Coronary artery (tissue), 2 donors: Measurements from ENCODE around the gene CTSF.

Experiments
- DNase-seq: peaks from one replicate; pipeline ENCODE4 v3.0.0-alpha.2; 2017; ENCODE audit warnings: low spot score
- H3K27ac ChIP-seq, 2 donors: fragments of 200-600 bp; sonication (generic); one replicate each; pipeline ENCODE4 v1.5.1; 2016 to 2019
- H3K4me3 ChIP-seq: fragments of 200-600 bp; sonication (generic); 2 replicates; pipeline ENCODE4 v1.5.1; 2016; ENCODE audit warnings: mild to moderate bottlenecking, moderate library complexity
- TF ChIP-seq, protein P1 (sequence below): fragments of 200-600 bp; sonication (generic); IDR thresholded peaks from one replicate; pipeline ENCODE4 v1.5.1; 2019; ENCODE audit warnings: antibody characterized with exemption

Gene CTSF

DNA sequence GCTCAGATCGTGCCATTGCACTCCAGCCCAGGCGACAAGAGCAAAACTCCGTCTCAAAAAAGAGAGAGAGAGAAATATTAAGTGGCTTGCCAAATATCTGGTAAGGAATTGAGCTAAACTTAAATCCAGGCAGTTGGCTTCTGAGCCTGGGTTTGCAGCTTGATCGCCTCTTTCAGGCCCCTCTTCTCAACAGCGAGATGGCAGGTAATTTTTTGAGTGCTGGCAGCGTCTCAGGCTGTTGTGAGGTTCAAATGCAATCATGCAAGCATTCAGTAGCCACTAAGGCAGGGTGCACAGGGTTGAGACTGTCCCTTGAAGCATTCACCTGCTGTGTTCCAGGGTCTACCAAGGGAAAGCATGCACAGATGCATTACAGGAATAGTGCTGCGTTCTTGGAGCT lies 670 bp upstream of the CTSF start:
- TF ChIP-seq, protein P1, sequence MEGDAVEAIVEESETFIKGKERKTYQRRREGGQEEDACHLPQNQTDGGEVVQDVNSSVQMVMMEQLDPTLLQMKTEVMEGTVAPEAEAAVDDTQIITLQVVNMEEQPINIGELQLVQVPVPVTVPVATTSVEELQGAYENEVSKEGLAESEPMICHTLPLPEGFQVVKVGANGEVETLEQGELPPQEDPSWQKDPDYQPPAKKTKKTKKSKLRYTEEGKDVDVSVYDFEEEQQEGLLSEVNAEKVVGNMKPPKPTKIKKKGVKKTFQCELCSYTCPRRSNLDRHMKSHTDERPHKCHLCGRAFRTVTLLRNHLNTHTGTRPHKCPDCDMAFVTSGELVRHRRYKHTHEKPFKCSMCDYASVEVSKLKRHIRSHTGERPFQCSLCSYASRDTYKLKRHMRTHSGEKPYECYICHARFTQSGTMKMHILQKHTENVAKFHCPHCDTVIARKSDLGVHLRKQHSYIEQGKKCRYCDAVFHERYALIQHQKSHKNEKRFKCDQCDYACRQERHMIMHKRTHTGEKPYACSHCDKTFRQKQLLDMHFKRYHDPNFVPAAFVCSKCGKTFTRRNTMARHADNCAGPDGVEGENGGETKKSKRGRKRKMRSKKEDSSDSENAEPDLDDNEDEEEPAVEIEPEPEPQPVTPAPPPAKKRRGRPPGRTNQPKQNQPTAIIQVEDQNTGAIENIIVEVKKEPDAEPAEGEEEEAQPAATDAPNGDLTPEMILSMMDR = no peak
- no peak overlapping the region for H3K27ac ChIP-seq
- DNase-seq = peak; percentile 67
- no peak overlapping the region for H3K4me3 ChIP-seq

DNA sequence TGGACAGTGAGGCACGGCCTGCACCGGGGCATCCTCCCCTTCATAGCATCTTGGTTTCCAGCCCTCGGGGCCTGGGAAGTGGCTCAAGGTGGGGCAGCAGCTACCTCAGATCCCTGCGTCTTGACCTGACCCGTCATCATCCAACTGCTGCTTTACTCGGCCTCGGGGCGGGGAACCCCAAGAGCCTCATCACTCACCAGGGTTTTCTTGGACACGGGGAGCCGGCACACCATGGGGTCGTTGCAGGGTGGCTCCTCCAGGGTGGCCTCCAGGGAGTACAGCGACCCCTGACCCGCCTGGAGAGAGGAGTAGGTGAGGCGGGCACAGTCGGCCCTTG lies 651 bp downstream of the CTSF start:
- peak overlapping the region; percentile 91 for H3K4me3 ChIP-seq
- TF ChIP-seq, protein P1 = no peak
- H3K27ac ChIP-seq = peak overlapping the region; percentile 54 to 73
- DNase-seq = peak; percentile 60

DNA sequence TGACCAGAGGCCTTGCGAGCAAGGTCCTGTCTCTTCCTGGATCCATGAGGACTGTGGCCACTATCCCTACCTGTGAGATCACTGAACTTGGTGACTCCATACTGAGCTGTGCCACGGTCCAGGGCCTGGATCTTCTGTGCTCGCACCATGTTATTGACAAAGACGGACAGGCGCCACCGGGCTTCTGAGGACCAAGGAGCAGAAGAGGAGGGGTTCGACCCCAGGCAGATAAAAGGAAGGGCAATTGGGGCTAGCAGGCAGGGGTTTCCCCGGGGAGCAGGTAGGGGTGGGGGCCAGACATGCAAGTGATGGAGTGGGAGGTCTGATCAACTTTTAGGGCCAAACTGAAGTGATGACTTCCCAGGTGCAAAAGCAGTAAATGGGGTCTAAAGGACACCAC lies 2.2 kb downstream of the CTSF start:
- no peak overlapping the region for H3K4me3 ChIP-seq
- TF ChIP-seq, protein P1 = no peak
- no peak overlapping the region for H3K27ac ChIP-seq
- peak; percentile 67 for DNase-seq

DNA sequence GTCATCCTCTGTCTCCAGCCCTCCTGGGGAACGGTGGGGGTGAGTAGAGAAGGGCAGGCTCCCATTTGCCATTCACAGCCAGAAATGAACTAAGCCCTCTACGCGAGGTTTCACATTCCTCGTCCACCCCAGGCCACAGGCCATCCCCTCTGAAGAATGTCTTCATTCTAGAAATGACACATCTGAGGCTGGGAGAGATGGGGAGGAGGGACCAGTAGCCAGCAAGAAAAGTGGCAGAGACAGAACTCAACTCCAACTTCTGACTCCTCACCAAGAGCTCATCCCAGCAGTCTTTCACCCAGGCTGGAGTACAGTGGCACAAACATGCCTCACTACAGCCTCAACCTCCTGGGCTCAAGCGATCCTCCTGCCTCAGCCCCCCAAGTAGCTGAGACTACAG lies 3.4 kb downstream of the CTSF start:
- DNase-seq = no peak

DNA sequence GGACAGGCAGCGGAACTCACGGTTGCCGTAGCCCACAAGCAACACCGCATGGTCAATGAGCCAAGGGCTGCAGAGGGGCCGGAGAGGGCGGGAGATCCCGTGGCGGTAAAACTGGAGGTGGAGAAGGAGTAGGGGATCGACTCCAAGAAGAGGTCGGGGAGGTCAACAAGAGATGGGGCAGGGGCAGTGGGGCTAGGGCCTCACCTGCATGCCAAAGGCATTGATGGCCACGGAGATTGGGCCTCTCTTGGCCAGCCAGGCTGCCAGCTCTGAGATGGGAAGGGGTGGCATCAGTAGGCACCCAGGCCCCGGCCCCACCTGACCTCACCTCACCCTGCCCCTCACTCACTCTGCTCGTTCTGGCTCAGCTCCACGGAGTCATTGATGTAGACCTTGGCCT lies 3.9 kb downstream of the CTSF start:
- no peak overlapping the region for H3K4me3 ChIP-seq
- no peak for DNase-seq
- H3K27ac ChIP-seq = no peak overlapping the region
- TF ChIP-seq, protein P1 = no peak

More for the DNA sequence above, 3.4 kb downstream of the CTSF start:
- TF ChIP-seq, protein P1 = no peak
- Histone ChIP-seq H3K27ac (no peak overlapping the region), H3K4me3 (no peak overlapping the region)

DNA sequence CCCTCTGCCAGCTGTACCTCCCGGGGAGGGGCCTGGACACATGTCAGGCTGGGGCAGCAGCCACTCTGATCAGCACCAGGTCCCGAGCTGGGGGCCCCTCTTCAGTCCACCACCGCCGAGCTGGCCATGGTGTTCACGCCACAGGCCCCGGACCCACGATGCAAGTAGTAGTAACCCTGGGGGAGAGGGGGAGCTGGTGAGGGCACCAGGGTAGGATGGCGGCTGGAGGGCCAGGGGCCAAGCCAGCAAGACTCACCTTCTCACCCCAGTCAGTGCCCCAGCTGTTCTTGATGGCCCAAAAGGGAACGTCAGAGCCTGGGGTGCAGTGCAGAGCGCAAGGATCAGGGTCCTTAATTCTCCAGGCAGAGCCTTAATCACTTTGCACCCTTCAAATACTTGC lies 4.6 kb downstream of the CTSF start:
- TF ChIP-seq, protein P1 = no peak
- Histone ChIP-seq H3K4me3 (no peak overlapping the region), H3K27ac (no peak overlapping the region)
- peak; percentile 59 for DNase-seq

DNA sequence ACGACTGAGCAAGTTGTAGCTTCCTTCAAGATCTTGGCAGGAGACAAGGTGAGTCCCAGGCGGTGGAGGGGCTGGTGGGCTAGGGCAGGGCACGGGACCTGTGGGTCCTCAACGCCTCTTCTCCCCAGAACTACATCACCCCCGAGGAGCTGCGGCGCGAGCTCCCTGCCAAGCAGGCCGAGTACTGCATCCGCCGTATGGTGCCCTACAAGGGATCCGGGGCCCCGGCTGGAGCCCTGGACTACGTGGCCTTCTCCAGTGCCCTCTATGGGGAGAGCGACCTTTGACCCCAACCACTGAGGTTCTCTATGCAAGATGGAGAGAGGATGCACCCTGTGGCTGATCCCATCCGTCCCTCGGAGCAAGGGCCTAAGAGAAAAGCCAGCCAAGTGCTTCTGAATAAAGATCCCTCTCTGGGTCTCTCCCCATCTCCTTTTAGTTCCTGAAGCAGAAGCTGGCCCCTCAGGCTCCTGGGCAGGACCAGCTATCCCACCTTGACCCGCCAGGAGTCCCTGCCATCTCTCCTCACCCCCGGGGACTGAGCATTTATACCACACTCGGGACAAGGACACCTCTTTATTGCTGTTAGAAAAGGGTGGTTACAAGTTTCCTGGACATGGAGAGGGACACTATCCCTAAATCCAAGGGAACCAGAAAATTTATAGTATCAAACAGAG lies 5.4 kb downstream of the CTSF start:
- DNase-seq = no peak
- Histone ChIP-seq H3K27ac (no peak overlapping the region), H3K4me3 (no peak overlapping the region)
- TF ChIP-seq, protein P1 = no peak
